AG04450 (cell line): ENCODE results near the gene SLC4A5. TPM values are rescaled to one million over a fixed set of nuclear protein-coding genes. Genes with fewer than 3 reads are reported as not detected.

Experiments used
- CTCF ChIA-PET: fragments of 300-600, 350-600 bp; formaldehyde crosslinking; extraction: SDS; loops from one replicate; lab custom pipeline; 2022; ENCODE audit warnings: antibody characterized with exemption, inconsistent platforms; lab: Charles Lee
- POLR2A ChIA-PET: fragments of 350-600 bp; formaldehyde crosslinking; extraction: SDS; loops from one replicate; lab custom pipeline; 2021; ENCODE audit warnings: antibody characterized with exemption, inconsistent platforms; lab: Yijun Ruan, JAX
- DNase-seq: peaks from one replicate; pipeline ENCODE4 v3.0.0-alpha.2; 2011; ENCODE audit warnings: low read depth, low spot score
- H3K27ac ChIP-seq: one replicate; pipeline ENCODE4 v1.5.1; 2012; ENCODE audit warnings: low read depth, low read length, control low read depth
- H3K27me3 ChIP-seq: one replicate; pipeline ENCODE4 v1.6.0; 2012; ENCODE audit warnings: low read length; ENCODE audit not compliant: control insufficient read depth, insufficient read depth
- H3K4me3 ChIP-seq: 2 replicates; pipeline ENCODE4 v1.5.1; 2011; ENCODE audit warnings: mild to moderate bottlenecking, low read depth, low read length, control low read depth
- H3K9me3 ChIP-seq: 2 replicates; pipeline ENCODE4 v1.5.1; 2012; ENCODE audit warnings: low read length; ENCODE audit not compliant: control insufficient read depth, insufficient read depth
- CTCF ChIP-seq: IDR thresholded peaks from 2 replicates; pipeline ENCODE4 v1.5.1; 2011; ENCODE audit warnings: low read depth, low read length, control low read depth, inconsistent platforms
- polyA plus RNA-seq: library from polyadenylated mRNA; depleted of rRNA; stranded (reverse); fragments of >200 nt; gene quantifications from 2 replicates; pipeline ENCODE4 v1.2.3, GENCODE V29; 2011

The SLC4A5 gene
- polyA plus RNA-seq, 1 experiment: 0.15 TPM

DNA sequence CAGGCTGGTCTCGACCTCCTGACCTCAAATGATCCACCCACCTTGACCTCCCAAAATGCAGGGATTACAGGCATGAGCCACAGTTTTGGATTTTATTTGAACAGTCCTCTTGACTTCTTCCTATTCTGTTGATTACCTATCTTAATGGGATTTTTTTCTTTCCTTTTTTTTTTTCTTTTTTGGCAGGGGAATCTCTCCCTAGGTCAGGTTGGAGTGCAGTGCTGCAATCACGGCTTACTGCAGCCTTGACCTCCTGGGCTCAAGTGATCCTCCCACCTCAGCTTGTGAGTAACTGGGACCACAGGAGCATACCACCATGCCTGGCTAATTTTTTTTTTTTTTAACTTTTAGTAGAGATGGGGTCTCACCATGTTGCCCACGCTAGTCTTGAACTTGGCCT lies 142.0 kb downstream of the SLC4A5 start:
- Histone ChIP-seq H3K4me3 (peak overlapping the region; percentile 97; the same call in 1 of the 2 replicates), H3K9me3 (no peaks in the 10 kb centered on the region; the same call in 1 of the 2 replicates), H3K27ac (peak overlapping the region; percentile 31), H3K27me3 (no peaks in the 10 kb centered on the region)
- no peak for TF ChIP-seq CTCF
- ChIA-PET POLR2A (interaction anchor here (0.7 to 1.2 kb wide), 3 partner anchors 13 to 281 kb away, joined by 3 to 5 read pairs (median 4); partner anchors contain the start of gene MOB1A), CTCF (no interaction called here)
- DNase-seq: no peak

DNA sequence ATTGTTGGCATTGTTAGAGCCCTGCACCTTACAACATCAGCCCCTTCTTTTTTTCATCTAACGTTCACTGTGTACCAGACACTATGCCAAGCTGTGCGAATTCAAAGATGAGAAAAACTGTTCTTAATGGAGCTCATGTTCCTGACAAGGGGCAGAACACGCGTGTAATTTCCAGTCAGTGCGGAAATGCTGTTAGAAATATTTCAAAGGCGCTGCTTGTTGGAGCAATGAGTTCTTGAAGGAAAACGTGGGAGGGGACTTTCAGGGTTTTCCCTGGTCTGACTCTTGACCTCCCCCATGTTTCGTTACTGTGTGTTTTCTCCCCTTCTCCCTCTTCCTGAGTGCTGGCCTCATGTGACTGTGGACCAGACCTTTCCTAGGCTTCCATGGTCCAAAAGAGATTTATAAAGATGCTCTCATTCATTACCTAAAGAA lies 143.3 kb downstream of the SLC4A5 start:
- DNase-seq: no peak
- TF ChIP-seq CTCF: no peak

DNA sequence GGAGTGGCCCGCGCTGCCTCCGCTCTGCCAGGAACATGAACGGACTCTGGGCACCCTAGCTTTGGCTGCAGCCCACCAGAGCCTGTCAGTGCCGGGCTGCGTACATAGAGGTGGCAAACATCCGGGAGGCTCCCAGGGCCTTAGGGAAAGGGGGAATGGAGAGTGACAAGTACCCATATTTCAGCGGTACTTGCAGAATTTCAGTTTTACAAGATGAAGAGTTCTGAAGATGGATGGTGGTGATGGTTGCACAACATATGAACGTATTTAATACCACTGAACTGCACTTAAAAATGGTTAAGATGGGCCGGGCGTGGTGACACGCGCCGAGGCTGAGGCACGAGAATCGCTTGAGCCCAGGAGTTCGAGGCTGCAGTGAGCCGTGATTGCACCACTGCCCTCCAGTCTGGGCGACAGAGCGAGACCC lies 143.9 kb downstream of the SLC4A5 start:
- Histone ChIP-seq H3K9me3 (no peaks in the 10 kb centered on the region; the same call in 1 of the 2 replicates), H3K27me3 (peaks cover 2% of the 10 kb centered on the region), H3K27ac (peak overlapping the region; percentile 99), H3K4me3 (peak overlapping the region; percentile 97)
- TF ChIP-seq CTCF: no peak
- CTCF ChIA-PET: interaction anchor here (1.4 to 2.6 kb wide), 2 partner anchors 21 to 50 kb away, joined by 3 to 13 read pairs; partner anchors contain the start of gene MOB1A
- POLR2A ChIA-PET: interaction anchor here (0.6 to 2.3 kb wide), 8 partner anchors 9 to 636 kb away, joined by 3 to 25 read pairs (median 4); partner anchors contain the start of genes DGUOK and MOB1A
- DNase-seq: no peak

More for the DNA sequence above, 143.3 kb downstream of the SLC4A5 start:
- Histone ChIP-seq H3K9me3 (no peaks in the 10 kb centered on the region; the same call in 1 of the 2 replicates), H3K4me3 (peak overlapping the region; percentile 97), H3K27ac (peak overlapping the region; percentile 99), H3K27me3 (peaks cover 2% of the 10 kb centered on the region)
- ChIA-PET CTCF (interaction anchor here (1.4 to 2.6 kb wide), 2 partner anchors 21 to 50 kb away, joined by 3 to 13 read pairs; partner anchors contain the start of gene MOB1A), POLR2A (interaction anchor here (0.6 to 2.3 kb wide), 5 partner anchors 10 to 636 kb away, joined by 3 to 25 read pairs (median 7); partner anchors contain the start of gene MOB1A)

DNA sequence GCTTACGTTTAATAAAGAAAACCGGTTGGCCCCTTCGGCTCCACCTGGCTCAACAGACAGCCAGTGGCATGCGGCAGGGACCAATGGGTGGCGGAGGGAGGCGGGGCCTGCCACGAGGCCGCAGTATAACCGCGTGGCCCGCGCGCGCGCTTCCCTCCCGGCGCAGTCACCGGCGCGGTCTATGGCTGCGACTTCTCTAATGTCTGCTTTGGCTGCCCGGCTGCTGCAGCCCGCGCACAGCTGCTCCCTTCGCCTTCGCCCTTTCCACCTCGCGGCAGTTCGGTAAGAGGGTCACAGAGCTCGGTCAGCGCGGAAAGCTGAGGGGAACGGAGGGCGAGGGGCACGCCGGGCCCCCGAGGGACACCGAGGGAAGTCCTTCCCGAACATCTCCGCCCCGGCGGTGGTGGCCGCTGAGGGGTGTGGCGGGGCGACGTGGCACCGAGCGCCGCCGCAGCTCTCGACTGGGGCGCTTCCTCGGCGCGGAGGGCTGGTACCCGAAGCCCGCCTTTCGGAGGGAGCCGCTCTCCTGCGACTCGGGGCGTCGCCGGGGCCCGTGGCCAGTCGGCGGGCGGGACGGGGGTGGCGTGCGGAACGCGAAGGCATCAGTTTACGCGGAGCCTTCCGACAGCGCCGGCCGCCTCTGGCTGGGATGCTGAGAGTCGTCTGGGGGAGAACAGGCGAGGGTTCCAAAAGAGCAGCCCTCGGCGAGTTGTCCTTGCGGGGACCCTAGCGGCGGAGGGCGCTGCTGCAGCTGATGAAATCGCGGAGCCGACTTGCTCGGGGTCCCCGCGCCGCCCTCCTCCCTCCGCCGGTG lies 144.5 kb downstream of the SLC4A5 start, which contains the start of gene MTHFD2:
MTHFD2 (plus strand) TSS at position 155 of the 814 bp plus-strand sequence; CDS start at position 182, 27 bp downstream.
- ChIA-PET CTCF (interaction anchor here (2.6 kb wide), 1 partner anchor 20 kb away, joined by 13 read pairs; the partner anchor contains the start of gene MOB1A), POLR2A (interaction anchor here (1.0 to 2.3 kb wide), 6 partner anchors 9 to 272 kb away, joined by 3 to 25 read pairs (median 4); partner anchors contain the start of genes DGUOK and MOB1A)
- peak; percentile 80 for TF ChIP-seq CTCF
- Histone ChIP-seq H3K9me3 (no peaks in the 10 kb centered on the region; the same call in 1 of the 2 replicates), H3K27me3 (peaks cover 2% of the 10 kb centered on the region), H3K27ac (peak within 1 kb of the TSS; percentile 99), H3K4me3 (peak within 1 kb of the TSS; percentile 97)
- peak; percentile 94 for DNase-seq
